Mesangial cell (primary cell): ENCODE results near the gene EDDM13. TPM values are rescaled to one million over a fixed set of nuclear protein-coding genes. Genes with fewer than 3 reads are reported as not detected.

Source experiments
- total RNA-seq: library from RNA; depleted of rRNA; stranded (reverse); fragments of >200 nt; gene quantifications from 2 replicates; pipeline ENCODE4 v1.2.3, GENCODE V29; 2015

The EDDM13 gene
- total RNA-seq: not detected in 2 replicates

GRCh38 chr19:56272161-56272798 is at the start of gene EDDM13:
EDDM13 (plus strand) TSS chr19:56272748; CDS start chr19:56272835, 87 bp downstream.

GRCh38 chr19:56314381-56315076 is 42.0 kb downstream of the EDDM13 start, which contains the start of gene ZSCAN5A:
ZSCAN5A (minus strand) TSS chr19:56314839; CDS start chr19:56225046, 89,793 bp downstream.

Other genes starting within 250 kb of the EDDM13 start
- 28.5 and 36.5 TPM in 2 replicates for gene ZNF787, start 151.5 kb upstream of the EDDM13 start, total RNA-seq
- 21.8 and 26.1 TPM in 2 replicates for gene ZNF444, start 131.5 kb upstream of the EDDM13 start, total RNA-seq
- not detected in 2 replicates for gene GALP, start 96.7 kb upstream of the EDDM13 start, total RNA-seq
- not detected in 2 replicates for gene ZSCAN5B, start 75.0 kb upstream of the EDDM13 start, total RNA-seq
- gene ZSCAN5C, start 70.5 kb upstream of the EDDM13 start, total RNA-seq: not detected in 2 replicates
- gene ZSCAN5A, start 42.1 kb downstream of the EDDM13 start, total RNA-seq: 2.0 and 2.8 TPM in 2 replicates
- gene ZNF582, start 120.8 kb downstream of the EDDM13 start, total RNA-seq: 2.0 and 6.1 TPM in 2 replicates
- gene ZNF583, start 131.6 kb downstream of the EDDM13 start, total RNA-seq: 3.9 and 4.2 TPM in 2 replicates
- gene ZNF667, start 204.6 kb downstream of the EDDM13 start, total RNA-seq: 0.65 and 2.5 TPM in 2 replicates
- gene ZNF471, start 235.1 kb downstream of the EDDM13 start, total RNA-seq: 0.49 and 1.9 TPM in 2 replicates